Cortex of kidney (tissue), 1 donor: ENCODE results near the gene CFL2.
"Not testable (repeated sequence)": the region's sequence is repeated elsewhere in the genome, so short reads cannot be mapped to it uniquely, and the experiment has no call there.

ENCODE experiments used
- DNase-seq: peaks from one replicate; lab custom pipeline; 2025; lab: John Stamatoyannopoulos, UW

The CFL2 gene

DNA sequence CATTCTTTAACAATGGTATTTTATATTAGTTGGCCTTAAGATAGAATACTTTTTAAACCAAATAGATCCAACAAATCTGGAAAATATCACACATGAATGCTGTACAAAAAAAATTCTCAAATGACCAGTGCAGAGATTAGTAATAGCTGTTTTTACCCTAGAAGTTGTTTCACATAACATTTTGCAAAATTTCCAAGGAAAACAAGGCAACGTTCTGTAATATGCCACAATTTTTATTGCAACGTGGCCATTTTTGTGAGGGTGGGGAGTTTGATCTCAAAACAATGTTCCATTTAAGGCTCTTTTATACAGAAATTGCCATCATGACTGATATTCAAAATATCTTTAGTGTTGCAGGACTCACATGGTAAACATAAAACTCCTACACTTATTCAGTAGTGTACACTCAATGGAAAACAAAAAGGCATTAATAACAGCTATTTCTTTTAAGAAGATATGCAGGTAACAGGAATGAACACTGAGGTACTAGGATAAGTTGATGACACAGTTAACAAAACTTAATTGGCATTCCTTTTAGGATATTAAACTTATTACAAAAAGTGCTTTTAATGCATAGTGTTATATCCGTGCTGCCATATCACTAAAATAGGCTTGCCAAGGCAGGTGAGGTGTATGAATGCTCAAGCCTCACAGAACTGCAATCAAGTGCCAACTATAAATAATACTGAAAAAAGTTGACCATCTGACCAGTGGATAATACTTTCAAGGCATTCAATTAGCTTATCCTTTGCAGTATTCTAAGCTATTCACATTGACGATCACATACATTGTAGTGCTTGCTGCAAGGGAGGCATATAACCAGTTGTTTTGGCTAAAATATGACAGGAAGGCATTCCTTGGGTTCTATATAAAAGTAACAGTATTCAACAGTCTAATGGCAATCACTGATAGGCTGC lies 2.3 kb downstream of the CFL2 start:
- DNase-seq: no peak

DNA sequence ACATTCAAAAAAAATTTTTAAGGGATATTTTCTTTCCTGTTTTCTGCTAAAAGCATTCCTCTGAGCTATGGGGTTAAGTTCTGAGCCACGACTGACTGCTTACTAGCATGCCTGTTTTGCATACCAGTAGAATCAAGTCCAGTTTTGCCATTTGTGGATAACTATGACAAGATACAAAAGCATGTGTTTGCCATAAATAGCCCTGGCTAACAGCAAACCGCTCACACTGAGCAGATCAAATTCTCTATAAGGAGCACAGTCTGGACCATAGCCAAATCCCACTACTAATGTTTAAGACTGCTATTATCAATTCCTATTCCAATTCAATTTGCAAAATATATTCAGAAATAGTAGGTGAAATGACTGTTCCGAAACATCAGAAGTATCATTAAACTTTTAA lies 3.2 kb downstream of the CFL2 start:
- DNase-seq: no peak

DNA sequence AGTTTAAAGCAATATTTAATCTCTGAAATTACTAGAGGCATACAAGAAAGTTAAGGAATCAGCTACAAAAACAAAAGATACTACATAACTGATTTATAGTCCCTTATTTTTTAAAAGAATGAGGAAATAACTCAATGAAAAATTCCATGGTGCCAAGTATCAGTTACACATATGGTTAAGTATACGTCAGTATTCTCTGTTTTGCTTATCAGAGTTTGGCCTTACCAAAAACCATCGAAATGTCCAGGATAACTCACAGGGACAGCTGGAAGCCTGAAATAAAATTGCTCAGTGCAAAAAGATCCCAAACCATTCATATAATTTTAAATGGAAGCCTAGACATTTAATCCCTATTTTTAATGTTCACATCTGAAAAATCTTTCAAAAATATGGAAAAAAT lies 3.6 kb downstream of the CFL2 start:
- no peak for DNase-seq

DNA sequence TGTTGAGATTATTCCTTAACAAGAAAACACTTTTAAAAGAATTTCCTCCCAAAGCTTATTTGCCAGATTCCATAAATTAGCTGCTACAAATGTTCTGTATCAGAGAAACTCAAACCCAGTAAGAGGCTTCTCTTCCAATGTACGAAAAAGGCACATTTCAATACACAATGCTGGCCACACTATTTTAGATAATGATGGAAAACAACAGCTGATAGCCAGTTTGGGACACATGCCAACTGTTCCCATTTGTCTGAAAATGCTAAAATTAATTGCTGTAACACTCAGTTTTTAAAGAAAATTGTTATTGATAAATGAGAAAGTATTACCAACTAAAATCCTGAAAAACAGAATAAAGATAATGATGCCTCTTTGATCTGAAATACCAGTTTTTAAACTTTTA lies 4.4 kb downstream of the CFL2 start:
- DNase-seq: no peak

DNA sequence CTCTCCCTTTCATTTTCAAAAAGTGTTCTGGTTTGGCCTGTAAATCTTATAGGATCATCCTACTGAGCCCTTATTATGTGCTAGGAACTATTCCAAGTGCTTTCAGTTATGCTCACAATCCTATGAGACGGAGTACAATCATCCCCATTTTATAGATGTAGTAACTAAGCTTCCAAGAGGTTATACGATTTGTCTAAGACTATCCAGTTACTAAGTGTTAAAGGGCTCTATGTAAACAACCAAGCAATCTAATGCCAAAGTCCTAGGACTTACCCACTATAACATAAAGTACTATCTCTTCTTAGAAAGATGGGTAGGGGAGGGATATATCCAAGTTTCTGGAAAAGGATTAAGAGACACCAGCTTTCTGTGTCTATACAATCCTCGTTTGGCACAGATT lies 6.7 kb downstream of the CFL2 start:
- DNase-seq: no peak

DNA sequence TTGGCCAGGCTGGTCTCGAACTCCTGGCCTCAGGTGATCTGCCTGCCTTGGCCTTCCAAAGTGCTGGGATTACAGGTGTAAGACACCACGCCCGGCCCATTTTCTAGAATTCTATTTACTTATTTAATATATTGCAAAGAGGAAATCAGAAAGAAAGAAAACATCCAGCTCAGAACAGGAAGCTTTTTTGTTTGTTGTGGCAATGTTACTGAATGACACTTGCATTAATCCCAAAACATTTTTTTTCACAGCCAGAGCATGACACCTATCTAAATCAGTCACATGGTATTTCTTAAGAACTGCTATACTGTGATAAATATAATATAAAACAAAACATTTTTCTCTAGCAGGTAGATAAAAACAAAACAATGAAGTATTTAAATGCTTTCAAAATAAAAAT lies 12.6 kb downstream of the CFL2 start:
- DNase-seq: no peak

DNA sequence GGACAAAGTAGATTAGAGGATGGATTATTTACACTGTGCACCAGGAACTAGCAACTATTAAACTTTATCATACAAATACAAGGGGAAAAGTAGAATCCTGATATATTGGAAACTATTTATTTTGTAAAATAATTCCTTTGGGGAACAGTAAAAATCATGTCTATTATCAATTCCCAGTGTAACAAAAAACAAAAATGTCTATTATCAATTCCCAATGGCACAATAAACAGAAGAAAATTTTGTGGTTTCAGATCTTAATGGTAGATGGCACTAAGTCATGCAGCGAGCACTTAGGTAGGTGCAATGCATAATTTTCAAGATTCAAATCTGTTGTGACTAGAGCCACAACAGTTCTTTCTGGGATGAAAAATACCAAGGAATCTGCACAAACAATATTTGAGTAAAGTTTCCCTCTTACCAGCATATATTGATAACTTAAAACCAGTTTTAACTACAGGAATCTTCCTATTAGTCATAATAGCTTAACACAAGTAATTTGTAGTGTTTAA lies 13.7 kb downstream of the CFL2 start:
- no peak for DNase-seq

DNA sequence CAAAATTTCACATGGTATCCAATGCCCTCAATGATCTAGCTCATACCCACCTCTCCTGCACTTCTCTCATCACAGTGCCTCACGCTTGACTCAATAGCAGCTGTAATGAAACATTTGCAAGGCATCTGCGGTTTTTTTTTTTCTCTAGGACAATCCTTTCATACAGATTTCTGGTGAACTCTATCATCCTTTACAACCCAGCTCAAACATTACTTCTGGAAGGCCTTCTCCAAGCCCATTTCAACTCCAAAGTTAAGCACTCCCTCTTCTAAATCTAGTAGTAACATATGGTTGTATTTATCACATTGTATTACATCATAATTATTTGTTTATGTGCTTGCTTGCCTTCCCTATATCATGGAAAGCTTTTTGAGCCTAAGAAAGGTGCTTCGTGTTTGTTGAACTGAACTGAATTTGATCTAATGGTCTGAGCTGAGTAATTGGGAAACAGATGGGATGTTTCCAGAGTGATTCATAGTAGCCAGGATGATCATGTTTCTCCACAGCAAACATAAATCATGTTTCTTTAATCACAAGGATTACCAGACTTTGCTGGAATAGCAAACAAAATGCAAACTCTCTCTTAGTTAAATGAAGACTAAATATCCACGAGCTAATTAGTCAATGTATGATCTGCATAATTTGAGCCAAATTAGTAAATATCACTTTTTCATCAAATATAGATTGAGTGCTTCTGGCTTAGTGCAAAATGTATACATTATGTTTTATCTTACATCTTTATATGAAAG lies 14.3 kb downstream of the CFL2 start:
- DNase-seq: no peak

DNA sequence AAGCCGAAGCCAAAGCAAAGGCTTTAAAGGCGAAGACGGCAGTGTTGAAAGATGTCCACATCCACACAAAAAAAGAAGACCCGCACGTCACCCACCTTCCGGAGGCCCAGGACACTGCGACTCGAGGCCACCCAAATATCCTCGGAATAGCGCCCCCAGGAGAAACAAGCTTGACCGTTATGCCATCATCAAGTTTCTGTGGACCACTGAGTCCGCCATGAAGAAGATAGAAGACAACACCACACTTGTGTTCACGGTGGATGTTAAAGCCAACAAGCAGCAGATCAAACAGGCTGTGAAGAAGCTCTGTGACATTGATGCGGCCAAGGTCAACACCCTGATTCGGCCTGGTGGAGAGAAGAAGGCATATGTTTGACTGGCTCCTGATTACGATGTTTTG lies 20.2 kb downstream of the CFL2 start:
- DNase-seq: not testable (repeated sequence)

DNA sequence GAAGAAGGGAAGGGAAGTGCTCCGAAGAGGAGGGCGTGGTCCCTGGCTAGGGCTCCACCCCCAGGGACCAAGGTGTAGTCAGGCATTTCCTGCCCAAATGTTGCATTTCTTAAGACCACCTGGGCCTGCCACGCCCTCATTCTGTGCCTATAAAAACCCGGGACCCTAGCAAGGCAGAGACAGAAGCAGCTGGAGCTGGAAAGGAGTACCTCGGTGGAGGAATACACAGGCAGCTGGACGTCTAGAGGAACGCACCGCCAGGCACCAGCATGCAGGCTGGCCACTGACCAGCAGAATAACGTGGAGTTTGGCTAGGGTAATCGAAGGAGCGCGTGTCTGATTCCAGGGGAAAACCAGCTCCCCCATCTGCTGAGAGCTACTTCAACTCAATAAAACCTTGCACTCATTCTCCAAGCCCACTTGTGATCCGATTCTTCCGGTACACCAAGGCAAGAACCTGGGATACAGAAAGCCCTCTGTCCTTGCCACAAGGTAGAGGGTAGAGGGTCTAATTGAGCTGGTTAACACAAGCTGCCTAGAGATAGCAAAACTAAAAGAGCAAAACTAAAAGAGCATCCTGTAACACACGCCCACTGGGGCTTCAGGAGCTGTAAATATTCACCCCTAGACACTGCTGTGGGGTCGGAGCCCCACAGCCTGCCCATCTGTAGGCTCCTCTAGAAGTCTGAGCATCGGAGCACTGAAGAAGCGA lies 21.0 kb downstream of the CFL2 start:
- DNase-seq: no peak

DNA sequence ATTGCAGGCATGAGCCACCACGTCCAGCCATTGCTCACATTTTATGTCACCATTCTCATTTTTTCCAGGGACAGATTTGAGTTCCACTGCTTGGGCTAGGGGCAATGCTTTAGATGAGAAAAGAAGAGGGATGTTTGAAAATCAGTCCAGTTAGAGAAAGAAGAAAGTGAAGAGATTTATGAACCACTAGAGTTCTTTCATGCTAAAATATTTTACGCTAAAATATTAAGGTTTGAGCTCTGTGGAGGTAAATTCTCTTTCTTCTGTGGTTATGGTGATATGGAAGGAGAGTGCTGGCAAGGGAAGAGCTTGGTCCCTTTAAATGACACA lies 21.5 kb downstream of the CFL2 start:
- DNase-seq: no peak

DNA sequence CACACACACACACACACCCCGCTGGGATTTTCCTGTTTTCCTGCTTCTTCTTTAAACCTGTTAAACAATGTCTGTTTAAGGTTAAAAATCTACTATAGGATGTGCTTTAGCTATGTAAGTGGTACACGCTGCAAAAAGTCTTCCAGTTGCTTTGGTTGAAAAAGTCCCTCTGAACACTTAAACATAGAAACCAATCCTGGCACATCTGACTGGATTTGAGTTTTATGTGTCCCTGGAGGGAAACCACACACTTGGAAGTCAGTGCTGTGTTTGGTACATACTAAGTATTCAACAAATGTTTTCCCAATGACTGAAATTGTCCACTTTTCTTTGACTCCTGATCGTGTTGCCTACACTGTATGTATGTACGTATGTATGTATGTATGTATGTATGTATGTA lies 22.0 kb downstream of the CFL2 start:
- DNase-seq: no peak

DNA sequence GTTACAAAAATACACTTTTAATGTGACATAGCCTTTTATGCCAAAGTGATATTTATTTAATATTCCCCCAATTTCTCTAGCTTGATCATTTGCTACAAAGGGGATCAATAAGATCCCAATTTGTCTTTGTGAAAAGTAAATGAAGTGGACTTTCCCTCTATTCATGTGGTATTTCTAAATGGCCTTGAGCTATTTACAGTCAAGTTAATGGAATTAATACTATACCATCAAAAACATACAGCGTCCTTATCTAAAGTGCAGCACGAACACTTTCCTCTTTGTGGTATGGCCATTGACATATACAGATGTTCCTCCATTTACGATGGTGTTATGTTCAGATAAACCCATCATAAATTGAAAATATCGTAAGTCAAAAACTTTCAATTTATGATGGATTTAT lies 23.2 kb downstream of the CFL2 start:
- DNase-seq: no peak

DNA sequence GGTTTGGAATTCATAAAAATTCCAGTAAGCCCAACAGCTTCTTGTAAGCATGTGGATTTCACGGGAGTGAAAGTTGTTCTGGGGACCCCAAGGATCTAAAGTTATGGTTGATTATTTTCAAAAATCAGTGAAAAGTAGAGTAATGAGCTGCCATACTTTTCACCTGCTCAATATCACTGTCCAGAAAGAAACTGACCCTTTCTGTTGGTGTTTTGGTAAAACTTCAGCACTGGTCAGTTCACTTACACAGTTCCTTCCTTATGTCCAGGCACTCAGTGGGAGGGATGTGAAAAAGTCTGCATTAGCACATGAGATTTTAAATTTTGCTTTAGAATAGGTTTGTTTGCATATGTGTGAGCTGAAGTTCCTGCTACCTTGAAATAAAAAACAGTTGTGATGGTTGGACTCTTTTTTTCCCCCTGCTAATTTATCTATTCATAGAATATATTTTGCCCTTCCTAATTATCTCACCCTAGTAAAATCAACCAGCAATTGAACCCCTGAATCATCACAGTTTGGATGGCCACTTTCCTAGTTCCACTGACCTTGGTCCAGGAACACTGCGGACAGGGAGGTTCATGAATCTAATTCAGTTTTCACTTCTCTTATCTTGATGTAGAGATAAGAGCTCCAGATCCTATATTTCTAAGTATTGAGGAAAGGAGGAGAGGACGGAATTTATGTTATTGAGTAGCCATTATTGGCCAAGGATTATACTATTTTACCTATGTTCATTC lies 25.8 kb downstream of the CFL2 start:
- DNase-seq: no peak

DNA sequence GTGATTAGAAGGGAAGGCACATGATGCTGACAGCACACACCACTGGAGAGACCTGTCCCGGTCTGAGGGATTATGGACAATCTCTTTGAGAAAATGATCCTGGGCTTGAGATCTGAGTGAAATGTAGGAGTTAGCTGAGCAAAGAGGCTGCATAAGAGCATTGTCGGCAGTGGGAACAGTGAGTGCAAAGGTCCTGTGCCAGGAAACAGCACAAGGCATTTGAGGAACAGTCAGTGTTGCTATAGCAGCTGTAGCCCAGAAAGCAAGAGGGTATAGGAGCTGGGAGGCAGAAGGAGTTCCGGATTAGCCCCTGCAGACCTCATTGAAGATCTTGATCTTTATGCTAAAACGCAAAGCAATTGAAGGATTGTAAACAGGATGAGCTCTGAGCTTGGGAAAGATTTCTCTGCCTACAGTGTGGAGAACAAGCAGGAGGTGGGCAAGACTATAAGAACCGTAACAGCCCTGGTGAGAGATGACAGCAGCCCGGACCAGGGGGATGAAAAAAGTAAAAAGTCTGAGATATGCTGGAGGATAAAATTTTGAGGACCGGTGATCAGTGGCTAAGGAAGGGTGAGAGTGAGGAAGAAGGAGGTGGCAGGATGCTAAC lies 28.5 kb downstream of the CFL2 start:
- no peak for DNase-seq

DNA sequence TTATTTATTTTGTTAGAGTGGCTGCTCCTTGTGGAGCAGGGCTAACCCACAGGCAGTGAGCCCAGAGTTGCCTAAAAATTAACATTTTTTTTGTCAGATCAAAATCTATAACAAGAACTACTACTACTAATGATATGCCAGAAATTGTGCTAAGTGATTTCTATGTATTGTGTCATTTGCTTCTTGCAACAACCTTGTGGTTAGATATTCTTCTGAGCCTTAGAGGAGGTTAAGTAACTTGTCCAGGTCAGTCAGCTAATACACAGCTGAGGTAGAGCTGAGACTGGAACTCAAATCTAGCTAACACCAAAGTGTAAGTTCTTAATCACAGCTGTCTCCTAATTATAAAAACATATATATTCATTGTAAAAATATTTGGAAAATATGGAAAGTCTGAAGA lies 29.8 kb downstream of the CFL2 start:
- DNase-seq: no peak

DNA sequence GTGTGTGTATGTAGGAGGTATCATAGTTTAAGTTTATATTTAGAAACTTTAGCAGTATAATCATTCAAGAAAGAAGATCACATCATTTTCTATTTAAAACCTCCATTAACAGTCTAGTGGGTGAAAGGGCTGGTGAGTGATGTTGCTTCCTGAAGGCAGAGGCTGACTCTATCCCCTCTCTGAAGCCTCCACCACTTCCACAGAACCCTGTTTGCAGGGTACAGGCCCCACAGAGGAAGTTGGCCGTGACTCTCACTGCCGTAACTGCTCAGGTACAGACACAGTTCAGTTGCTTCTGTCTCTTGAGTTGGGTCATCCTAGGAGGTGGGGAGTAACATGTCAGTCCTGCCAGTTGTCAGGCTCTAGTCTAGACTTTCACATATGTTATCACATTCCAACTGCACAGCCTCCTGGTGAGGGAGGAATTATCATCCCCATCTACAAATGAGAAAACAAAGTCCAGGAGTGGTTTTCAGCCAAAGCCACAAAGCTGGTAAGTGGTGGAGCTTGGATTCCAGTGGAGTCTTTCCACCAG lies 31.5 kb downstream of the CFL2 start:
- no peak for DNase-seq

DNA sequence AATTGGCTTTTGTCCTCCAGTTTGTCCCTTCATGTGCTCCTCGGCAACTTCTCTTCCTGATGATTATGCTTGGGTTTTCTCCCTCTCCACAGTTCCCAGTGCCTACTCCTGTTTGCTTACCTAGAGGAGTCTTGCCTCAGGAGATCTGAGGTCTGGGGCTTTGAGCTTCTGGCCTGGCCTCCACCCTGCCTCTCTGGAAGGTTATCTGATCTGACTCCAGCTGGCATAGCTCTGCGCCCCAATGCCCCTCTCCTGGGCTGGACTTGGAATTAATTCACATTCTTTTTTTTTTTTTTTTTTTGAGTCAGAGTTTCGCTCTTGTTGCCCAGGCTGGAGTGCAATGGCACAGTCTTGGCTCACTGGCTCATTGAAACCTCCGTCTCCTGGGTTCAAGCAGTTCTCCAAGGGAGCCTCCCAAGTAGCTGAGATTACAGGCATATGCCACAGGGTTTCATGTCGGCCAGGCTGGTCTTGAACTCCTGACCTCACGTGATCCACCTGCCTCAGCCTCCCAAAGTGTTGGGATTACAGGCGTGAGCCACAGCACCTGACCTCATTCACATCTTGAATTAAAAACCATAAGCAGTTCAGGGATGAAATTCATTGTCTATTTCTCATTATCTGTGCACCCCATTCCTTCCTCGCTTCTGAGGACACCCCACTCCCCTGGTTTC lies 33.5 kb downstream of the CFL2 start:
- no peak for DNase-seq

DNA sequence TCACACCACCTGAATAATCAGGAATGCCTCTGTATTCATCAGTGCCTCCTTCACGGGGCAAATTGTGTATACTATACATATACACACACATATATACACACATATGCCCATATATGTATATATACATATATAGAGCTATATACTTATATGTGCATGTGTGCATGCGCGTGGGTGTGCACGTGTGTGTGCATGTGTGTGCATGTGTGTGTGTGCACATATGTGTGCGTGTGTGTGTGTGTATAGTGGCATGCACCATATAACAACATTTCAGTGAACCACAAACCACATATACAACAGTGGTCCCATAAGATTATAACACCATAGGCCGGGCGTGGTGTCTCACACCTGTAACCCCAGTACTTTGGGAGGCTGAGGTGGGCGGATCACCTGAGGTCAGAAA lies 35.7 kb downstream of the CFL2 start:
- DNase-seq: no peak

DNA sequence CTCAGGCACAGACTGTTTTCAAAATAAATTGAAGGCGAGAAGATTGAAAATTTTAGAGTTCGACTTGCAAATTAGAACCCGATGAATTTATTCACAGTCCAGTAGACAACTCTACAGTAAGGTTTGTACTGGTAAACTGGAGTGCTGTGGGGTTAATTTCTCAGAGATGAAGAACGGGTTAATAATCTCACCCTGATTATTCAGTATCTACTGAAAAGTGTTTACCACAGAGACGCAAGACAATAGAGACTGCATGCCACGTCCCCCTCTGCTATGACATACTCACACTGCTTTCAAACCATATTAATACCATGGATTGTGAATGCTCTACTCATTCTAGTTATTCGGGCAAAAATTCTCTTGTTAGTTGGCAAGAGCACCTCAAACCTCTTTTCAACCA lies 36.1 kb downstream of the CFL2 start:
- DNase-seq: no peak
